ENCODE data around the gene HLA-DMA. TPM values are rescaled to one million over a fixed set of nuclear protein-coding genes. Genes with fewer than 3 reads are reported as not detected.

Gene HLA-DMA
- total and polyA plus RNA-seq, 2 of the 8 experiments (the other 6 are each of a cell fraction or from before 2014, with no cell fraction given), result 13.3 to 23.1 TPM

GRCh38 chr6:32979720-32980487 is 27.0 kb upstream of the HLA-DMA start:
- WGBS, 2 experiments (ENCODE audit: extremely low coverage in 1 of 2, insufficient coverage in 1 of 2, insufficient read length in 1 of 2, insufficient replicate concordance in 2 of 2, low coverage in 1 of 2, low lambda C conversion rate in 2 of 2, missing lambda C conversion rate in 1 of 2), result 90% methylated on average over 12 of the region's 12 CpGs; no CpG with 5 or more reads in 1 of the 2 experiments
- no peaks in the 10 kb centered on the region for H3K27me3 ChIP-seq (replicated peaks in 1 of 4; ENCODE audit: control insufficient read depth in 3 of 4, extremely low read depth in 1 of 4, insufficient read depth in 3 of 4, low read length in 3 of 4)
- no peak overlapping the region for H3K4me3 ChIP-seq (ENCODE audit: extremely low read depth in 1 of 4, insufficient read depth in 2 of 4, low read depth in 3 of 4, low read length in 4 of 4)
- FAIRE-seq, result no peak
- no peak overlapping the region for H3K9ac ChIP-seq (replicated peaks in 1 of 4; ENCODE audit: extremely low read depth in 1 of 4, low read depth in 3 of 4, low read length in 3 of 4)
- no peak overlapping the region for H3K27ac ChIP-seq (ENCODE audit: low read depth, low read length)
- H4K5ac ChIP-seq (ENCODE audit: insufficient read length, low read depth, low read length), result no peak overlapping the region
- H3K4ac ChIP-seq (replicated peaks; ENCODE audit: insufficient read length, low read depth, low read length), result no peak overlapping the region
- H3K9me3 ChIP-seq (ENCODE audit: insufficient read depth in 2 of 2, low read depth in 1 of 2, low read length in 1 of 2), result no peaks in the 10 kb centered on the region; a peak in 1 of 4 replicates
- CTCF ChIA-PET (ENCODE audit: partially characterized antibody), result interaction anchor here (0.8 to 6.6 kb wide), 7 partner anchors 8 to 182 kb away, joined by 3 to 110 read pairs (median 7); partner anchors contain the start of genes BRD2 and HLA-DMA
- no peak overlapping the region for H3K18ac ChIP-seq (ENCODE audit: extremely low read depth, low read length)
- no peak overlapping the region for H2BK5ac ChIP-seq (ENCODE audit: low read depth, low read length)
- TF ChIP-seq MAFK (IDR thresholded peaks at IDR 0.05; ENCODE audit: low read depth, low read length), result no peak
- peak; percentile 45; the same call in 1 of the 2 replicates for TF ChIP-seq POLR2AphosphoS5 (IDR thresholded peaks at IDR 0.05; ENCODE audit: low read depth, low read length)
- peak; percentile 1 for TF ChIP-seq TAF7 (optimal IDR thresholded peaks at IDR 0.05; ENCODE audit: borderline replicate concordance, low read depth, low read length)
- TF ChIP-seq POLR2A (IDR thresholded peaks at IDR 0.05; ENCODE audit: control extremely low read depth in 1 of 2, low read depth in 2 of 2, low read length in 2 of 2), result peak; percentile 53 to 57; a peak in 2 of 3 replicates
- no peaks in the 10 kb centered on the region for H3K23me2 ChIP-seq (ENCODE audit: low read depth, low read length)
- POLR2A ChIA-PET (ENCODE audit: partially characterized antibody), result interaction anchor here (0.7 to 33.3 kb wide), 13 partner anchors 0 to 298 kb away, joined by 3 to 1158 read pairs (median 4); partner anchors contain the start of genes B3GALT4, BRD2, HLA-DMA and HLA-DMB
- H3K56ac ChIP-seq (replicated peaks; ENCODE audit: insufficient read length, low read depth, low read length), result no peak overlapping the region
- H4K91ac ChIP-seq (replicated peaks; ENCODE audit: insufficient read length, low read length), result no peak overlapping the region
- DNase-seq (ENCODE audit: low read depth in 1 of 2, low spot score in 2 of 2), result no peak
- no peak overlapping the region for H3K4me2 ChIP-seq (ENCODE audit: insufficient read depth in 1 of 2, low read depth in 2 of 2, low read length in 2 of 2)
- no peak overlapping the region for H2AFZ ChIP-seq (ENCODE audit: low read length)
- H2BK120ac ChIP-seq (replicated peaks; ENCODE audit: low read depth, low read length), result no peak overlapping the region
- peaks cover 11% of the 10 kb centered on the region for H3K79me1 ChIP-seq (ENCODE audit: low read depth, low read length)
- no peak overlapping the region for H2BK12ac ChIP-seq (ENCODE audit: low read depth, low read length)
- H3K79me2 ChIP-seq (ENCODE audit: control insufficient read depth in 1 of 2, insufficient read depth in 2 of 2, low read length in 2 of 2), result peaks cover 18 to 48% of the 10 kb centered on the region in 2 experiments
- no peak overlapping the region for H3K23ac ChIP-seq (ENCODE audit: insufficient read length)
- H4K20me1 ChIP-seq (replicated peaks in 1 of 2; ENCODE audit: control insufficient read depth in 1 of 2, insufficient read depth in 2 of 2, low read length in 2 of 2), result peaks cover 43 to 47% of the 10 kb centered on the region in 2 experiments
- no peak overlapping the region for H4K8ac ChIP-seq (ENCODE audit: extremely low read depth, insufficient read depth, low read length)
- peaks cover 50 to 73% (median 64%) of the 10 kb centered on the region in 4 experiments for H3K36me3 ChIP-seq (ENCODE audit: control insufficient read depth in 2 of 4, insufficient read depth in 4 of 4, low read length in 3 of 4)
- peaks cover 0 to 3% (median under 1%) of the 10 kb centered on the region in 4 experiments; a peak in 4 of 7 replicates for H3K4me1 ChIP-seq (replicated peaks in 1 of 4; ENCODE audit: control insufficient read depth in 3 of 4, insufficient read depth in 4 of 4, low read length in 3 of 4)
- H2BK20ac ChIP-seq (ENCODE audit: low read length), result no peak overlapping the region
- no peak overlapping the region for H3K14ac ChIP-seq (ENCODE audit: insufficient read length)
- H2BK15ac ChIP-seq (ENCODE audit: low read length), result no peak overlapping the region
- H2AK5ac ChIP-seq (ENCODE audit: low read depth, low read length), result no peak overlapping the region

Data from H1 (cell line).